ENCODE measurements around the gene PTPRZ1. TPM values are rescaled to one million over a fixed set of nuclear protein-coding genes. Genes with fewer than 3 reads are reported as not detected.

Gene PTPRZ1
- total and polyA plus RNA-seq, 4 donors = 1.1 to 11.6 (median 2.9) TPM

DNA sequence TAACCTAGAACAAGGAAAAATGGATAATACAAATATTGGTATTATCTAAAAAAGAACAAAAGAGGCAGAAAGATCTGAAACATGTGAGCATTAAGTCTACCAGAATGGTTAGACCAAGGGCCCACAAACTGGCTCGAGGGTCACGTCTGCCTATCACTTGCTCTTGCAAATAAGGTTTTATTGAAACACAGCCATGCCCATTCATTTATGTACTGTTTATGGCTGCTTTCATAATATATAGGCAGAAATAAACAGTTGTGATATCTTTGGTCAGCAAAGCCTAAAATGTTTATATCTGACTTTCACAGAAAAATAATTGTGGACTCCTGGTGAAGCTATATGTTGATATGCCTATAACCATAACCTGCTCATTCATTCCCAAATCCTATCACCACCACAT lies 199.3 kb downstream of the PTPRZ1 start:
- peaks cover 0 to 13% (median 10%) of the 10 kb centered on the region in 4 donors for H3K36me3 ChIP-seq (ENCODE audit: control insufficient read depth in 4 of 4, insufficient read depth in 4 of 4, low read length in 4 of 4)
- TF ChIP-seq, protein P1, sequence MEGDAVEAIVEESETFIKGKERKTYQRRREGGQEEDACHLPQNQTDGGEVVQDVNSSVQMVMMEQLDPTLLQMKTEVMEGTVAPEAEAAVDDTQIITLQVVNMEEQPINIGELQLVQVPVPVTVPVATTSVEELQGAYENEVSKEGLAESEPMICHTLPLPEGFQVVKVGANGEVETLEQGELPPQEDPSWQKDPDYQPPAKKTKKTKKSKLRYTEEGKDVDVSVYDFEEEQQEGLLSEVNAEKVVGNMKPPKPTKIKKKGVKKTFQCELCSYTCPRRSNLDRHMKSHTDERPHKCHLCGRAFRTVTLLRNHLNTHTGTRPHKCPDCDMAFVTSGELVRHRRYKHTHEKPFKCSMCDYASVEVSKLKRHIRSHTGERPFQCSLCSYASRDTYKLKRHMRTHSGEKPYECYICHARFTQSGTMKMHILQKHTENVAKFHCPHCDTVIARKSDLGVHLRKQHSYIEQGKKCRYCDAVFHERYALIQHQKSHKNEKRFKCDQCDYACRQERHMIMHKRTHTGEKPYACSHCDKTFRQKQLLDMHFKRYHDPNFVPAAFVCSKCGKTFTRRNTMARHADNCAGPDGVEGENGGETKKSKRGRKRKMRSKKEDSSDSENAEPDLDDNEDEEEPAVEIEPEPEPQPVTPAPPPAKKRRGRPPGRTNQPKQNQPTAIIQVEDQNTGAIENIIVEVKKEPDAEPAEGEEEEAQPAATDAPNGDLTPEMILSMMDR (IDR thresholded peaks at IDR 0.05; ENCODE audit: control extremely low read depth, extremely low read depth) = no peak
- H3K4me1 ChIP-seq (ENCODE audit: control insufficient read depth in 5 of 5, insufficient read depth in 5 of 5, low read length in 5 of 5) = no peaks in the 10 kb centered on the region
- no peaks in the 10 kb centered on the region for H3K9me3 ChIP-seq (ENCODE audit: control insufficient read depth in 4 of 4, insufficient read depth in 3 of 4, low read length in 3 of 4)
- H3K27me3 ChIP-seq (ENCODE audit: control insufficient read depth in 3 of 3, insufficient read depth in 3 of 3, low read length in 2 of 3) = no peaks in the 10 kb centered on the region
- H3K4me3 ChIP-seq = no peak overlapping the region
- DNase-seq = no peak
- no peak overlapping the region for H3K27ac ChIP-seq (ENCODE audit: low read depth in 1 of 2, low read length in 1 of 2)
- H3K9ac ChIP-seq (ENCODE audit: insufficient read depth in 1 of 2, low read length in 2 of 2) = no peak overlapping the region
- 89% methylated on average over 2 of the region's 2 CpGs for WGBS, 2 donors
- no peak for ATAC-seq (ENCODE audit: insufficient read depth, low FRiP score)

DNA sequence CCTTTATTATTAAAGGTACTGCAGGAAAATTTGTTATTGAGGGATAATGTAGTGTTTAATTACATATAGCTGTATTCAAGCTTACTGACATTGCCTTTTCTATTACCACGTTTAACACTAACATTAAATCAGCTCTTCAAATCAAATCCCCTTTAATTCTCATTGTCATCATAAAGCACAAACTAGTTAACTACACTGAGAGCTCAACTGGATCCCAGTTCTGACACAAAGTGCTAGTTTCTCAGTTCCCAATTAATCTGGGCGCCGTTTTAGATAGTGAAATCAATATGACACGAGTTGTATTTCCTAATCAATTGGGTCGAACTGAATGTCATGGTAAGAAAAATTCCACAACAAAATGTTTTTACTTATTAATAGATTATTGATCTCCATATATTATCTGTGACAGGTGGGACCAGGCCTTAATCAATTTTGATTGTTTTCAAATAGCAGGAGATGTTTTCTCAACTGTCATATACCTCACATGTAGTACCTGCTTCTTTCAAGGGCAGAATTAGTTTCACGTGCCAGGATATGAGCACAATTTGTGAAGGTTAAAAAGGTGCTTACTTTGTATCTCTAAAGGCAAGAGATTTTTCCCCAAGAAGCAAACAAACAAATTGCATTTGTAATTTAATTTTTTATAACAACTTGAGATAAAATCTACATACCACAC lies 200.1 kb downstream of the PTPRZ1 start:
- no peaks in the 10 kb centered on the region for H3K9me3 ChIP-seq (ENCODE audit: control insufficient read depth in 4 of 4, insufficient read depth in 3 of 4, low read length in 3 of 4)
- 88 to 91% methylated on average over 6 of the region's 6 CpGs for WGBS, 2 donors
- H3K4me1 ChIP-seq (ENCODE audit: control insufficient read depth in 5 of 5, insufficient read depth in 5 of 5, low read length in 5 of 5) = no peaks in the 10 kb centered on the region
- TF ChIP-seq, protein P1 (IDR thresholded peaks at IDR 0.05; ENCODE audit: control extremely low read depth, extremely low read depth) = no peak
- no peak overlapping the region for H3K27ac ChIP-seq (ENCODE audit: low read depth in 1 of 2, low read length in 1 of 2)
- DNase-seq (no peak), ATAC-seq (ENCODE audit: insufficient read depth, low FRiP score) (no peak)
- no peaks in the 10 kb centered on the region for H3K27me3 ChIP-seq (ENCODE audit: control insufficient read depth in 3 of 3, insufficient read depth in 3 of 3, low read length in 2 of 3)
- no peak overlapping the region for H3K9ac ChIP-seq (ENCODE audit: insufficient read depth in 1 of 2, low read length in 2 of 2)
- peaks cover 4 to 18% (median 16%) of the 10 kb centered on the region in 4 donors for H3K36me3 ChIP-seq (ENCODE audit: control insufficient read depth in 4 of 4, insufficient read depth in 4 of 4, low read length in 4 of 4)
- no peak overlapping the region for H3K4me3 ChIP-seq

DNA sequence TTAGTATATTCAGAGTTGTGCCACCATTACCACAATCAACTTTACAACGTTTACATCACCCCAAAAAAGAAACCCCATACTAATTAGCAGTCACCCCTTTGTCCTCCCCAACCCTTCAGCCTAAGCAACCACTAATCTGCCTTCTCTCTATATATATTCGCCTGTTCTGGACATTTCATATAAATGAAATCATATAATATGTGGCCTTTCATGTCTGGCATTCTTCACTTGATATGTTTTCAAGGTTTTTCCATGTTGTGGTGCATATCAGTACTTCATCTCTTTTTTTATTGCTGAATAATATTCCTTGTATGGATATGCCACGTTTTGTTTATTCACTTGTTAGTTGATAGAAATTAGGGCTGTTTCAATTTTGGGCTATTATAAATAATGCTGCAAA lies 200.7 kb downstream of the PTPRZ1 start:
- no peak overlapping the region for H3K27ac ChIP-seq (ENCODE audit: low read depth in 1 of 2, low read length in 1 of 2)
- no peaks in the 10 kb centered on the region for H3K9me3 ChIP-seq (ENCODE audit: control insufficient read depth in 4 of 4, insufficient read depth in 3 of 4, low read length in 3 of 4)
- DNase-seq (no peak), ATAC-seq (ENCODE audit: insufficient read depth, low FRiP score) (no peak)
- no peaks in the 10 kb centered on the region for H3K27me3 ChIP-seq (ENCODE audit: control insufficient read depth in 3 of 3, insufficient read depth in 3 of 3, low read length in 2 of 3)
- 67 to 74% methylated on average over 3 of the region's 3 CpGs for WGBS, 2 donors
- H3K36me3 ChIP-seq (ENCODE audit: control insufficient read depth in 4 of 4, insufficient read depth in 4 of 4, low read length in 4 of 4) = peaks cover 4 to 19% (median 17%) of the 10 kb centered on the region in 4 donors
- H3K4me3 ChIP-seq = no peak overlapping the region
- TF ChIP-seq, protein P1 (IDR thresholded peaks at IDR 0.05; ENCODE audit: control extremely low read depth, extremely low read depth) = no peak
- H3K4me1 ChIP-seq (ENCODE audit: control insufficient read depth in 5 of 5, insufficient read depth in 5 of 5, low read length in 5 of 5) = no peaks in the 10 kb centered on the region
- H3K9ac ChIP-seq (ENCODE audit: insufficient read depth in 1 of 2, low read length in 2 of 2) = no peak overlapping the region

DNA sequence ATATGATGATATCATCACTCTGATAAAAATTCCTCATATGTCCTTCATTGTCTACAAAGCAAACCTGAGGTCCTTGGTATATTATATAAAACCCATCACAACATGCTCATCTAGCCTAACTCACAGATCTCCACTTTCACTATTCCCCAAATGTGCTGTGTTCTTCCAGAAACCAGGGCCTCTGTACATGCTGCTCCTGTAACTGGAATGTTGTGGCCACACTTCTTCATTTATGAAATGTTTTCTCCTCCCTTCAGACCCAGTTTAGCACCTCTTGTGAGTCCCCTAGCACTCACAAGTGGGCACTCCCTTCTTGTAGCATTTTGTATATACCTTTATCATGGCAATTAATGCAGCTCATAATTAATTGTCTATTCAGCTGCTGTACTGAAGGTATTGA lies 209.2 kb downstream of the PTPRZ1 start:
- Histone ChIP-seq H3K9me3 (ENCODE audit: control insufficient read depth in 4 of 4, insufficient read depth in 3 of 4, low read length in 3 of 4) (no peaks in the 10 kb centered on the region), H3K4me1 (ENCODE audit: control insufficient read depth in 5 of 5, insufficient read depth in 5 of 5, low read length in 5 of 5) (no peaks in the 10 kb centered on the region), H3K27me3 (ENCODE audit: control insufficient read depth in 3 of 3, insufficient read depth in 3 of 3, low read length in 2 of 3) (no peaks in the 10 kb centered on the region), H3K36me3 (ENCODE audit: control insufficient read depth in 4 of 4, insufficient read depth in 4 of 4, low read length in 4 of 4) (peaks cover 14 to 52% (median 25%) of the 10 kb centered on the region in 4 donors), H3K4me3 (no peak overlapping the region), H3K27ac (ENCODE audit: low read depth in 1 of 2, low read length in 1 of 2) (no peak overlapping the region), H3K9ac (ENCODE audit: insufficient read depth in 1 of 2, low read length in 2 of 2) (no peak overlapping the region)
- ATAC-seq (ENCODE audit: insufficient read depth, low FRiP score) (no peak), DNase-seq (no peak)
- TF ChIP-seq, protein P1 (IDR thresholded peaks at IDR 0.05; ENCODE audit: control extremely low read depth, extremely low read depth) = no peak

Data from lung (tissue), 12 donors.